Activated CD8-positive, alpha-beta memory T cell treated with anti-CD3 and anti-CD28 coated beads for 1 hour (primary cell): ENCODE data around the gene USP6.
"Not testable (repeated sequence)": the region's sequence is repeated elsewhere in the genome, so short reads cannot be mapped to it uniquely, and the experiment has no call there.

Experiments used
- DNase-seq, 2 donors: peaks; one replicate each; pipeline ENCODE4 v3.0.0-alpha.2; 2020; ENCODE audit warnings: low read depth in 1 of 2; ENCODE audit errors: extremely low read depth in 1 of 2

The USP6 gene

DNA sequence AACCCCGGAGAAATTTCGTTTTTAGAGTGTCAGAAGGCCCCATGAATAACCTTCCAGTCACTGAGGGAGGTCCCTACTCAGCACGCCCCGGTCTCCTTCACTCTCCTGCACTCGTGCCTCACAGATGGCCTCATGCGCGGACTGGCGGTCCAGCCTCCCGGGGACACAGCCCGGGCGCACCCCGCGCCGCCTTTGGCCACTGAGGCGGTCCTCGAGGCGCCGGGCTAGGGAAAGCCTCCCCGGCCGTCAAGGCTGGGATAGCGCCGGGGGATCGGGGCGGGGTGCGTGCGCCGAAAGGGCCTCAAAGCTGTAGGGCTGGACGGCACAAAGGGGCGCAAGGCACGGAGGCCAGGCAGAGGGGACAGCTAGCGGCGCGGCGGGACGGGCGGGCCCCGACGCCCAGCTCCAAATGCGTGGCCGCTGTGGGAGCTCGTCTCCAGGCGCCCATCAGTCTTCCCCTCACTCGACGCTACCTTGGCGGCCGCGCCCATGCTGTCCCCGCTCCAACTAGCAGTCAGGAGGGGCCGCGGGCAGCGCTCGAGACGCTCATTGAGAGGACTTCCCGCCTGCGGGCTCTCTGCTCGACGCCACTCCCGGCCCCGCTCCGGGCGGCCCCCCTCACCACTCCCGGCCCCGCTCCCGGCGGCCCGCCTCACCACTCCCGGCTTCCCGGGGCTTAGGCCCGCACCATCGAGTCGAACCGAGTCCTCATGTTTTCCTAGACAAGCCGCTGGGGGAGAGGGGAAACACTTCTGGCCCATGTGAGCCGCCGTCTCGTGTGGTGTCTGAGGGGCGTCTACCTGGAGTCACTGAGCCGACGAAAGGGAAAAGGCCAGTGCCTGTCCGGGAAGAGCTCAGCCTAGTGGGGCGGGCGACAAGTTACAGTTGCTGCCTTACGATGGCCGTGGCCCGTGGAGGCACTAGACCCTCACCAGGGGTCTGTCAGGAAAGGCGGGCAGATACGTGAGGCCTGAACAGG, at the start of gene USP6:
USP6 (plus strand) TSS at position 360 of the 979 bp plus-strand sequence. CDS start 14,336 bp downstream, outside the sequence.
- DNase-seq = peak in 1 of 2 donors; percentile 5

GRCh38 chr17:5068236-5068635, 47.6 kb upstream of the USP6 start:
- no peak for DNase-seq

DNA sequence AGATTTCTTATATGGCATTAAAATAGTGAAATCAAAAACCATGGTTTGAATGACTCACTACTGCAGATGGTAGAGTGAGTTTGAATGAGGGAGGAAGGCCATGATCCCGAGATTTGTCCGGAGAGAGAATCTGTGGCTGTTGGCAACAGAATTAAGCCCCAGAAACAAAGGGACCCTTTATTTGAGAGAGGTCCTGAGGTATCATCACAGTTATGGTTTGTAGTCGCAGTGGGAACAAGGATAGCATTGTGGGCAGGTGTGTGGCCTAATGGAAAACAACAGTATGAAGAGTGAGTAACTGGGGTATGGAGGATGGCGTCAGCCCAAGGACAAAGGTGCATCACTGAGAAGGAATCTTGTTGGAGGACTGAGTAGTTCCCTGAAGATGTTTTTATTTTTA, 46.1 kb upstream of the USP6 start:
- no peak for DNase-seq

GRCh38 chr17:5075472-5075871, 40.4 kb upstream of the USP6 start:
- DNase-seq = not testable (repeated sequence)

GRCh38 chr17:5077275-5077674, 38.6 kb upstream of the USP6 start:
- not testable (repeated sequence) for DNase-seq

GRCh38 chr17:5077781-5078105, 38.1 kb upstream of the USP6 start:
- DNase-seq = no peak

DNA sequence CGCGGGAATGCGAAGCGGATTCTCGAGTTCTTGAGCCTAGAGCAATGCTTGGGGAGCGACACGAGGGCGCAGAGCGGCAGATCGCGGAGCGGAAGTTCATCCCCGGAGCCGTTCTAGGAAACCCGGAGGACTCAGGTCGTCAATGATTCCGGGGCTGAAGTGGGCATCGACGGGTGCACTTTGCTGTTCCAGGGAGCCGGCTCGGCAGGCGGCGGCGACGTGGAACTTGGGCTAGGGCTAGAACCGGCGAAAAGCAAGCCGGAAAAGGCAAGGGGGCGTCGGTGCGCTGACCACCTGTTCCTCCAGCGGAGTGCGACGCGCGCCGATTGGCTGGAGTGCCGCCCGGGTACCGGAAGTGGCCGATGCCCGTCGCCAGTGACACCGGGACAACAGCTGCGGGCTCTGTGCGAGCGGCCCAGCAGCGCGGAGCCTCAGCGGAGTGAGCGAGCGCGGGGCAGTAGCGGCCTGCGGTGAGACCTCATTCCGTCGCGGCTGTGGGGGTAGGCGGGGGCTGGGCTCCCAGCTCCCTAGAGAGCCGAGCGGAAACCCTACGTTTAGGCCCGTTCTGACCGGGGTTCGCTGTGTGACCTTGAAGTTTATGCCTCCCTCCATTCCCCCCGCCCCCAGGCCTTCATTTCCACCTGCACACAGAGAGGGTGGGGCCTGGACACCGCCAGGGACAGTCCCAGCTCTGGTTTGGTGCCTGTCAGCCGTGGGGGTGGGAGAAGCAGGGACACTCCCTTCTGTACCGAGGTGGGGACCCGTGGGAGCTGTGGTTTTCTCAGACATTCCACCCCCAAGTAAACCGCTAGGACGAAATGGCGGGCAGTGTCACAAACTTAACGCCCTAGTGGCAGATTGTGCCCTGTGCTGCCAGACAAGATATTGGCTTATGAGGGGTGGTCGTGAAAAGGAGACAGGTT, 37.5 kb upstream of the USP6 start, which contains the start of gene ZFP3:
ZFP3 (plus strand) TSS at position 362 of the 923 bp plus-strand sequence. CDS start 13,038 bp downstream, outside the sequence.
- DNase-seq = peak; percentile 34 to 56

DNA sequence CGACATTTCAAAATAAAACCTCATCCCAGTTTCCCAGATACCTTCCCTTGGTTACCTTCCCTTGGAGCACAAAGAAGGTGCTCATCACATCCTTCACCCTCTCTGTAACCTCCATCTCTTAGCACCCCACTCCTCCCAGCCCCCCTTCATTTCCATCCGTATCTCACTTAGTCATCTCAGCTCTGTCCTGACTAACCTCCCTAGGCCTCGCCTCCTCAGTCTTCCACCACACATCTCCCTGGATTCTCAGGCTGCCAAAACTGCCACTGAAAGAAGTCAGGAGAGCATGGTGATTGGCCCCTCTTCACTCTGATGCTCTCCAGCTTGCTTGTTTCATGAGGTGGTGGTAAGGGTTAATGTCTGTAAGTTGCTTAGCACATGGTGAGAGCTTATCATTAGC, 35.2 kb upstream of the USP6 start:
- no peak for DNase-seq

DNA sequence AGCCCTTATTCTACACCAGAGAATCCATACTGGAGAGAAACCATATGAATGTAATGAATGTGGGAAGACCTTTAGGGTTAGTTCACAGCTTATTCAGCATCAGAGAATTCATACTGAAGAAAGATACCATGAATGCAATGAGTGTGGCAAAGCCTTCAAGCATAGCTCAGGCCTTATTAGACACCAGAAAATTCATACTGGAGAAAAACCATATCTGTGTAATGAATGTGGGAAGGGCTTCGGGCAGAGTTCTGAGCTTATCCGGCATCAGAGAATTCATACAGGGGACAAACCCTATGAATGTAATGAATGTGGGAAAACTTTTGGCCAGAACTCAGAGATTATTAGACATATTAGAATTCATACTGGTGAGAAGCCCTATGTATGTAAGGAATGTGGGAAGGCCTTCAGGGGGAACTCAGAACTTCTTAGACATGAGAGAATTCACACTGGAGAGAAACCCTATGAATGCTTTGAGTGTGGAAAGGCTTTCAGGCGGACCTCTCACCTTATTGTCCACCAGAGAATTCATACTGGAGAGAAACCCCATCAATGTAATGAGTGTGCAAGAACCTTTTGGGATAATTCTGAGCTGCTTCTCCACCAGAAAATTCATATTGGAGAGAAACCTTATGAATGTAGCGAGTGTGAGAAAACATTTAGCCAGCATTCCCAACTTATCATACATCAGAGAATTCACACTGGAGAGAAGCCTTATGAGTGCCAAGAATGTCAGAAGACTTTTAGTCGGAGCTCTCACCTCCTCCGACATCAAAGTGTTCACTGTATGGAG, 23.4 kb upstream of the USP6 start:
- no peak for DNase-seq

DNA sequence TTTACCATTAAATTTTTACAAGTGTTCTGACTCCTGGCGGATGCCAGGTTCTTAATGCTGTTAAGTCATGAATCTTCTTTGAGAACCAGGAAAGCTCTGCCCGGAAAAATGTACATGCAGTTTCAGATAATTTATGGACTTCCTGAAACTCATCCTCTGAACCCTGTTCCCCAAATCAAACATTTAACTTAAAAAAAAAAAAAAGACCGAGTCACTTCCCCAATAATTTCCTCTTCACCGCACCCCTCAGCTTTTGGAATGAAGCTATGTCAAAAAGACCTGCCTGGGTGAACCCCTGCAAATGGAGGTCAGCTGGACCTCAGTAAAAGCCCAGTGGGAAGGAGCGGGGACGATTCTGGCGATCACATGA, 19.1 kb upstream of the USP6 start:
- DNase-seq = no peak

- DNase-seq = peak; percentile 19 to 22
Observed at GRCh38 chr17:5097101-5097834, 18.6 kb upstream of the USP6 start.

- DNase-seq = no peak
Observed at GRCh38 chr17:5099271-5099670, 16.6 kb upstream of the USP6 start.

DNA sequence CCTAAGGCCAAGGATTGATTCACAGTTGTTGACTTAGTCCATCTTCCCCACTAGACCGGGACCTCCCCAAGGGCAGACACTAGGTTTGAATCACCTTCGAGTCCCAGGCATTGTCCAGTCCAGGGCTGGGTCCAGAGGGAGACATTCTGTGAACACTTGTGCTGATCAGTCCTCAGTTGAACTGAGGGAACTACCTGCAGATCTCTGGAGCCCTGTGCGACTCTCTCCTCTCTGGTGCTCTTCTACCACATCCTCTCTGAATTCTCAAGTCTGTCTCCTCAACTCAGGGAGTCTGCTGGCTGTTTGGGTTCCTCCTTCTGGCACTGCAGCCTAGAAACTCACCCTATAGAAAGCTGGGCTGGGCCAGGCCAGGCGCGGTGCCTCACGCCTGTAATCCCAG, 15.0 kb upstream of the USP6 start:
- DNase-seq = no peak

GRCh38 chr17:5110816-5111215, 5.0 kb upstream of the USP6 start:
- no peak for DNase-seq

- DNase-seq = peak; percentile 68 to 83
Observed at GRCh38 chr17:5111402-5112204, 4.2 kb upstream of the USP6 start, which contains the start of gene ZNF232. ZNF232 (minus strand) TSS chr17:5111878; CDS start chr17:5111822, 56 bp downstream.

DNA sequence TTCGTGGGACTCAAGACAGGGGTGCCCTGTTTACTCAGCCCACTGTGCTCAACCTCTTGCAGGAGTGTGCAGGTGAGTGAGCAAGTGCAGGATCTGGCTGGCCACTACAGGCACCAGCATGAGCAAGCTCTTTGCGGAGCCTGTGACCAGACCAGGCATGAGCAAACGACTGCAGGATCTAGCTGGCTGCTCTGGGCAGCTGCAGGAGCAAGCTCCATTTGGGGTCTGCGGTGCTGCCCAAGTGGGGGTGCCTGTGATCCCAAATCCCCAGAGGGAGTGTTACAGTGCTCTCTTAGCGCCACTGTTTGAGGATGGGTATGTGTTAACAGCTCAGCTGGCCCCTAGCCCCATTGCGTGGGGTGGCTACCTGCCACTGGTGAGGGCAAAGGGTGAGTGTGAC, 2.4 kb downstream of the USP6 start:
- DNase-seq = no peak

DNA sequence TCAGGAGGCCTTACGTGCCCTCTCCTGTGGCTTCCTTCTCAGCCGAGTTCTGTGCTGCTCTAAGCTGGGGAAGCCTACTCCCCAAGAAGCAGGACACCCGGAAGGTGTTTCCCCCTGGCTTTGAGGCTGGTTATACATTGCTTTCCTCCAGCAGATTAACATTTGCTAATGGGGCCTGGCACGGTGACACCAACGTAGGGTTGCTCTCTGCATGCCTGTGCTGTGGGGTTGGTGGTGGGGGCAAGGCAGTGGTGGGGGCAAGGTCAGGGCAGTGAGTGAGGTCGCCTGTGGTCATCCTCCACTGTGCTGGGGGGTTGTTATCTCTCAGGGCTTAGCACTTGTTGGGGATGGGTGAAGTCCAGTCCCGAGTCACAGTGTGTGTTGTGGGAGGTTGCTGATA, 4.2 kb downstream of the USP6 start:
- no peak for DNase-seq

DNA sequence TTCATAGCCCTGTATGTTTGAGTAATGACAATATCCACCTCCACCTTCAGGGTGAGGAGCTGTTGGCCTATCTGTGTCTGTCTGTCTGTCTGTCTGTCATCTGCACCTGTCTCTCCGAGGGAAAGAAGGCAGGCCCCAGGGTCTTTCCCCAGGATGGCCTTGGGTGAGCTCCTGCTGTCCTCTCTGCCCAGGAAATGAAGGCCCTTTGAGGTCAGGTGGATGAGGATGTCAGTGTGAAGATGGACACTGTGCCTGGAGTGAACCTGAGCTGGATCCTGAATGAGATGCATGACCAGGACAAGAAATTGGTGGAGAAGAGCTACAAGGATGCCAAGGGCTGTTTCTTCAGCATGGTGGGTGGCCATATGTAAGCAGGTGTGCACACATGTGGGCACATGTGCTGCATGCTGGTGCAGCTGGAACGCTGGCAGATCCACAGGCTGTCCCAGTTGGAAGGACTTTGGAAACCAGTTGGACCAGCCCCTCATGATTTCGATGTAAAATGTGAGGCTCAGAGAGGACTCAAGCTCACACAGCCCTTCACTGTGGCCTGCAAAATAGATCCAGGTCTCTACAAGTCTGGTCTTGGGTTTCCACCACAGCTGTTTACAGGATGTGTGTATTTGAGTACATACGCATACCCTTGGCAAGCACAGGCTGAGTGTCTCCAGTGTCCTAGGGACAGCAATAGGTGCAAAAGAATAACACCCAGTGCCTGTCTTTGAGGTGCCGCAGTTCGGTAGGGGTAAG, 4.8 kb downstream of the USP6 start:
- DNase-seq = not testable (repeated sequence)
